ENCODE results near the gene GSK3A.

Gene GSK3A

DNA sequence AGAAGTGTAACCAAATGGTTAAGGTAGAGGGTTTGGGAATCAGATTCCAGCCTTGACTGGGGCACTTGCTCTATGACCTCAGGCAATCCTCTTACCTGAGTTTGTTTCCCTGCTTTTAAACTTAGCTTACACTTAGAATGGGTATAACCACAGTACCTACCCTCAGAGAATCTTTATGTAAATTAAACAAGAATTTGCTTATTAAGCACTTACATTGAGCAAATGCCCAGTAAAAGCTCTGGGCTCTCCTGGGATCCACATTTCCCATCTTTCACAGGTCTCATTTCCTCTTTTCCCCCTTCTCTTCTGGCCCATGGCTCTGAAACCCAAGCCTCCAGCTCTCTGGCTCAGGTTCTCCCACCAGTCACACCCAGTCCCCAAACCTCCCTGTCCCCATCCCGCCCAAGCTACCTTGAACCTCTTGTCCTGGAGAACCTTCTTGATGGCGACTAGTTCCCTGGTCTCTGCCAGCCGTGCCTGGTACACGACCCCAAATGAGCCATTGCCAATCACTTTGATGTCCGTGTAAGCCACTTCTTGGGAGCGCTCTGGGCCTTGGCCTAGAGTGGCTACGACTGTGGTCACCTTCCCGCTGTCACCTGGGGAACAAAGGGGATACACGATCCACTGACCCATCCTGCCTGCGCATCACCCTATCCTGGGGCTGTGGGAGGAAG lies 2.7 kb downstream of the GSK3A start:
- no peaks in the 10 kb centered on the region for H3K4me1 ChIP-seq (ENCODE audit: control insufficient read depth, insufficient read depth, low read length)
- no peak overlapping the region for H3K9ac ChIP-seq (ENCODE audit: low read depth, low read length)
- H3K27me3 ChIP-seq (ENCODE audit: control insufficient read depth, insufficient read depth, low read length): no peaks in the 10 kb centered on the region
- H3K4me3 ChIP-seq (ENCODE audit: low read depth, low read length): no peak overlapping the region
- H3K36me3 ChIP-seq (ENCODE audit: control insufficient read depth, insufficient read depth, low read length): peaks cover 14% of the 10 kb centered on the region
- no peaks in the 10 kb centered on the region for H3K9me3 ChIP-seq (ENCODE audit: control insufficient read depth, insufficient read depth, low read length)

DNA sequence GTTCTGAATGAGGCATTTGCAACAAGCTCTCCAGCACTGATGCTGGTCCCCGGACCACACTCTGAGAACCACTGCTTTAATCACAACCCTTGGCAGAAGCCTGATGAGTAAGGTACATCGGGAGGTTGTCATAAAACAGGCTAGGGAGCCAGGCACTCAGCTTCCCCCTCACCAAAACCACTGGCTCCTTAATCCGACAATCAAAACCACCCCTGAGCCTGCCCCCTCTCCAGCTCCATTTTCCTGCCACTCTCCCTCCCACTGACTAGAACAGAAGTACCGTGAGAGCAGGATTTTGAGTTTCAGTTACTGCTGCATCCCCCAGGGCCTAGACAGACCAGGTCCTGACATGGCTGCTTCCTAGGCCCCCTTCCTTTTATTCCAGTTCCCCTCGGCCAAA lies 7.2 kb downstream of the GSK3A start:
- peaks cover 52% of the 10 kb centered on the region for H3K36me3 ChIP-seq (ENCODE audit: control insufficient read depth, insufficient read depth, low read length)
- H3K9me3 ChIP-seq (ENCODE audit: control insufficient read depth, insufficient read depth, low read length): no peaks in the 10 kb centered on the region
- no peaks in the 10 kb centered on the region for H3K27me3 ChIP-seq (ENCODE audit: control insufficient read depth, insufficient read depth, low read length)
- H3K4me3 ChIP-seq (ENCODE audit: low read depth, low read length): no peak overlapping the region
- no peak overlapping the region for H3K9ac ChIP-seq (ENCODE audit: low read depth, low read length)
- no peaks in the 10 kb centered on the region for H3K4me1 ChIP-seq (ENCODE audit: control insufficient read depth, insufficient read depth, low read length)

DNA sequence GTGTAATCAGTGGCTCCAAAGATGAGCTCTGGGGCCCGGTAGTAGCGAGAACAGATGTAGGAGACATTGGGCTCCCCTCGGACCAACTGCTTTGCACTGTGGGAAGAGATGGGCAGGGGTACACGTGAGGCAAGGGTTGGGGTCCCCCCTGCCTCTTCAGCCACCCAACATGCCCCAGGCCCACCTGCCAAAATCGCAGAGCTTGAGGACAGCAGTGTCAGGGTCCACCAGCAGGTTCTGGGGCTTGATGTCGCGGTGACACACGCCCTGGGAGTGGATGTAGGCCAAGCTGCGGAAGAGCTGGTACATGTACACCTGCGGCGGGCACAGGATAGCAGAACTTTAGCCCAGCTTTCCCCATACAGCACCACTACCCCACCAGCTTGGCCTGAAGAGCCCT lies 8.0 kb downstream of the GSK3A start:
- Histone ChIP-seq H3K9ac (ENCODE audit: low read depth, low read length) (no peak overlapping the region), H3K36me3 (ENCODE audit: control insufficient read depth, insufficient read depth, low read length) (peaks cover 58% of the 10 kb centered on the region)

DNA sequence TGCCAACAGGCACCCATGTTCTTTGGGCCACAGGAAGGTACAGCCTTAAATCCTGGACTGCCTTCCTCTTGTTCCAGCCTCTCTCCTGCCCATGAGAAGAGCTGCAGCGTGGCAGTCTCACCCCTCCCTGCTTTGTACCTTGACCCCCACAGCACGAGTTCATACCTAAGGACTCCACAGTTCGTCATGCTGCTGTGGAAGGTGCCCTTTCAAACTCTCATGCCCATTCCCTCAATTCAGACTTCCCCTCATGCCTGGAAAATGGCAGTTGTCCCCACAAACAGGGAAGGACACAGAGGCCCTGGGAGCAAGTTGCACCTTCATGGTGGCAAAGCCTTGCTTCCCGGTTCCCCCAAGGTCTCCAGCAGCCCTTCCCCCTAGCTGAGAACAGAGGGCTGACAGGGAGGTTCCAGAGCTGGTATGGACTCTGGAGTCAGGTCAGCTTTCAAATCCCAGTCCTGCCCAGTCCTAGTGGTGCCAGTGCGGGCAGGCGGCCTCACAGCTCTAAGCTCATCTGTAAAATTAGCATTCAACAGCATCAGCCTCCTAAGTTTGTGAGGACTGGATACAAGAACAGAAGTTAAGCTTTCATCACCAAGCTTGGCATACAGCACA lies 8.6 kb downstream of the GSK3A start:
- Histone ChIP-seq H3K36me3 (ENCODE audit: control insufficient read depth, insufficient read depth, low read length) (peaks cover 60% of the 10 kb centered on the region), H3K4me1 (ENCODE audit: control insufficient read depth, insufficient read depth, low read length) (no peaks in the 10 kb centered on the region), H3K4me3 (ENCODE audit: low read depth, low read length) (no peak overlapping the region), H3K9ac (ENCODE audit: low read depth, low read length) (no peak overlapping the region), H3K9me3 (ENCODE audit: control insufficient read depth, insufficient read depth, low read length) (no peaks in the 10 kb centered on the region), H3K27me3 (ENCODE audit: control insufficient read depth, insufficient read depth, low read length) (no peaks in the 10 kb centered on the region)

More for the DNA sequence above, 8.0 kb downstream of the GSK3A start:
- Histone ChIP-seq H3K9me3 (ENCODE audit: control insufficient read depth, insufficient read depth, low read length) (no peaks in the 10 kb centered on the region), H3K27me3 (ENCODE audit: control insufficient read depth, insufficient read depth, low read length) (no peaks in the 10 kb centered on the region), H3K4me3 (ENCODE audit: low read depth, low read length) (no peak overlapping the region), H3K4me1 (ENCODE audit: control insufficient read depth, insufficient read depth, low read length) (no peaks in the 10 kb centered on the region)

DNA sequence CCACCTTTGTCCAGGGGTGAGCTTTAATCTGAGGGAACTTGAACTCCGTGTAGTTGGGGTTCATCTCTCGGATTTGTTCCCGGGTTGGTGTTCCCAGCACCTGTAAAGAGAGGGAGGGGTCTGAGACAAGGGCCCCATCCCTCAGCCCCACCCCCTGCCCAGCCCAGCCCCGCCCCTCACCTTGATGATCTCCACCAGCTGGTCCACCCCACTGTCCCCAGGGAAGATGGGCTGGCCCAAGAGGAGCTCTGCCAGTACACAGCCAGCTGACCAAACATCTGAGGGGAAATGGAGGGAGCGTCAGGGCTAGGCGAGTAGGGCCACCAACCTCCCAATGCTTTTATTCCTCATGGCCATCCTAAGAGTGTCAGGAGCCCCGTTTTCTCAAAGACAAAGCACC lies 9.3 kb downstream of the GSK3A start:
- Histone ChIP-seq H3K36me3 (ENCODE audit: control insufficient read depth, insufficient read depth, low read length) (peaks cover 65% of the 10 kb centered on the region), H3K9me3 (ENCODE audit: control insufficient read depth, insufficient read depth, low read length) (no peaks in the 10 kb centered on the region), H3K4me3 (ENCODE audit: low read depth, low read length) (no peak overlapping the region), H3K27me3 (ENCODE audit: control insufficient read depth, insufficient read depth, low read length) (no peaks in the 10 kb centered on the region), H3K9ac (ENCODE audit: low read depth, low read length) (no peak overlapping the region), H3K4me1 (ENCODE audit: control insufficient read depth, insufficient read depth, low read length) (no peaks in the 10 kb centered on the region)

DNA sequence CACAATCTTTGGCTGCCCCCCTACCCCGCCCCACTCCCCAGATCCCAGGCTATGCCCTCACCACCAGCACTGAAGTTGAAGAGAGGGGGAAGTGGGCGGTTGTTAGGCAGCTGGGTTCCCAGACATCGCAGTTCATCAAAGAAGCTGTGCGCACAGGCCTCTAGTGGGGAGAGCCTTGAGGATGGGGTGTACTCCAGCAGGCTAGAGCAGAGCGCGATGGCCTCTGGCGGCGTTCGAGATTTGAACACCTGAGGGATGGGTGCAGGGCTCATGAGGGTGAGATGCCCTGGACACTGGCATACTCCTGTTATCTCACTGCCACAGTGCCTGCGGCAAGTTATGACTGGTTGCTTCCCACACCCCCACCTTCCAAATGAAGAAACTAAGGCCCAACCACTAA lies 10.0 kb downstream of the GSK3A start:
- Histone ChIP-seq H3K27me3 (ENCODE audit: control insufficient read depth, insufficient read depth, low read length) (no peaks in the 10 kb centered on the region), H3K4me3 (ENCODE audit: low read depth, low read length) (no peak overlapping the region), H3K9me3 (ENCODE audit: control insufficient read depth, insufficient read depth, low read length) (no peaks in the 10 kb centered on the region), H3K9ac (ENCODE audit: low read depth, low read length) (no peak overlapping the region), H3K36me3 (ENCODE audit: control insufficient read depth, insufficient read depth, low read length) (peaks cover 67% of the 10 kb centered on the region), H3K4me1 (ENCODE audit: control insufficient read depth, insufficient read depth, low read length) (no peaks in the 10 kb centered on the region)

DNA sequence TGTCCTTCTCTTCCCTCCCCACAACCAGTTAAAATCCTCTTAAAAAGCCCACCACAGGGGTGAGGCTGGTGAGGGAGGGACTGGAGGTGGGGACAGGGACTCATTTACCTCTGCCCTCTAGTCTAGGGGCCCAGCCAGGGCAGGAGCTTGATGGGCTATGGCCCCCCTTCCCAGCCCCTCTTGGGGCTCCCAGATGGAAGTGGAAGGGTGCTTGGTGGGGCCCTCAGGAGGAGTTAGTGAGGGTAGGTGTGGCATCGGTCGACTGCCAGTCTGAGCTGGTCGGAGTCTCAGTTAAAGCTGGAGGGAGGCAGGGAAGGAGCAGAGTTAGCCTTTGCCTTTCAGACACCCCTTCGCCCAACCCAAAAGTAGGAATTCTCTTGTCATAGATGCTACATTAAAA lies 11.8 kb downstream of the GSK3A start:
- no peaks in the 10 kb centered on the region for H3K9me3 ChIP-seq (ENCODE audit: control insufficient read depth, insufficient read depth, low read length)
- no peak overlapping the region for H3K9ac ChIP-seq (ENCODE audit: low read depth, low read length)
- no peaks in the 10 kb centered on the region for H3K4me1 ChIP-seq (ENCODE audit: control insufficient read depth, insufficient read depth, low read length)
- no peaks in the 10 kb centered on the region for H3K27me3 ChIP-seq (ENCODE audit: control insufficient read depth, insufficient read depth, low read length)
- peaks cover 71% of the 10 kb centered on the region for H3K36me3 ChIP-seq (ENCODE audit: control insufficient read depth, insufficient read depth, low read length)
- no peak overlapping the region for H3K4me3 ChIP-seq (ENCODE audit: low read depth, low read length)

DNA sequence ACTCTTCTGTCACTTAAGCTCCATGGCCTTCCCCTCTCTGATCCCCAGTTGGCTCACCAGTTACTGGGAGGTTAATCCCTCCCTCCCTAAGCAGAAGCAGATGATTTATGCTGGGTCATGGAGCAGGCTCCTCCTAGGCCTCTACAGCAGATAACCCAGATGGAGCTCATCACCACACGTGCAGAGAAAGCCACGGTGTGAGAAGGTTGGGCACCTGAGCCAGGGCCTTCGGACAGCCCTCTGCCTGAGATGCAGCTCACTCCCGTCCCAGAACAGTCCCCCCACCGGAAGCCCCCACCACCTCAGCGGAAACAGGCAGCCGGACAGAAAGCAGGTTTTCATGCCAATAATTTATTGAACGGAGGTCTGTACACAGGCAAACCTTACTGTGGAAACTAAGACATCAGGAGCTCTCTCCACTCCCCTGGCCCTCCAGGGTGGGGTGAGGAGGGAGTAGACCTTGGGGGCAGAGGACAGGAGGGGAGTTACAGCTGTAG lies 12.5 kb downstream of the GSK3A start:
- Histone ChIP-seq H3K36me3 (ENCODE audit: control insufficient read depth, insufficient read depth, low read length) (peaks cover 77% of the 10 kb centered on the region), H3K9me3 (ENCODE audit: control insufficient read depth, insufficient read depth, low read length) (no peaks in the 10 kb centered on the region), H3K9ac (ENCODE audit: low read depth, low read length) (no peak overlapping the region), H3K4me1 (ENCODE audit: control insufficient read depth, insufficient read depth, low read length) (no peaks in the 10 kb centered on the region), H3K27me3 (ENCODE audit: control insufficient read depth, insufficient read depth, low read length) (no peaks in the 10 kb centered on the region), H3K4me3 (ENCODE audit: low read depth, low read length) (no peak overlapping the region)

DNA sequence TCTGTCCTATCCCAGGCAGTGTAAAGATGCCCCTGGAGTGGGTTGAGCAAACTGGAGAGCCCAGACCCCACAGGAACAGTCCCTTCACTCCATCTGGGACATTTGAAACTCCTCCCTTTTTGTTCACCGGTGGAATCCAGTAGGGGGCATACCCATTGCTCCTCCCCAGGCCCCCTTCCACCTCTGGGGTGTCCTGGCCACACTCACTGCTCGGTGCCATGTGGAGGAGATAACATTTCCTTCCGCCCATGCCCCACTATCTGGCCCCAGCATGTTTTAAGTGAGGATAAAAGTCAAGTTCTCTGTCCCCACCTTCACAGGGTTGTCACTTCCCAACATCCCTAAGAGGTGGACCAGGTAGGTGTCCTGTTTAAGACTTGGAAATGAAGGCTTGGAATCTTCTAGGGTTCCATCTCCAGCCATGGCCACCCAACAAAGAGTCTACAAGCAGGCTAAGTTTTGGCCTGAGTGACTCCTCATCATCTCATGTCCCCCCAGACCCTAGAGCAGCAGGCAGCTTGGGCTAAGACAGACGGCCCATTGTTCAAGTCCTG lies 13.0 kb downstream of the GSK3A start:
- peaks cover 80% of the 10 kb centered on the region for H3K36me3 ChIP-seq (ENCODE audit: control insufficient read depth, insufficient read depth, low read length)
- no peak overlapping the region for H3K9ac ChIP-seq (ENCODE audit: low read depth, low read length)
- no peaks in the 10 kb centered on the region for H3K9me3 ChIP-seq (ENCODE audit: control insufficient read depth, insufficient read depth, low read length)
- H3K4me1 ChIP-seq (ENCODE audit: control insufficient read depth, insufficient read depth, low read length): no peaks in the 10 kb centered on the region
- H3K27me3 ChIP-seq (ENCODE audit: control insufficient read depth, insufficient read depth, low read length): no peaks in the 10 kb centered on the region
- H3K4me3 ChIP-seq (ENCODE audit: low read depth, low read length): no peak overlapping the region

DNA sequence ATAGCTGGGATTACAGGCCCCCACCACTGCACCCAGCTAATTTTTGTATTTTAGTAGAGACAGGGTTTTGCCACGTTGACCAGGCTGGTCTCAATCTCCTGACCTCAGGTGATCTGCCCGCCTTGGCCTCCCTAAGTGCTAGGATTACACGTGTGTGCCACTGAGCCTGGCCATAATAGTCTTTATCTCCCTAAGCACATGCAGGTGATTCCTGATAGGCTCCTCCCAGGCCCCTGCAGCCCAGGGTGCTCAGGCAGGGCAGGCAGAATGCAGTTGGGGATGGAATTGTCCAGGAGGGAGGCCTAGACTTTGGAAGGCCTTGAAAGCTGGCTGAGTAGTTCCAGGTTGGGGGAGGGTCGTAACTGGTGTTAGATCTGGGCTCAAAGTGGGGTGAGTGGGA lies 13.8 kb downstream of the GSK3A start:
- H3K4me3 ChIP-seq (ENCODE audit: low read depth, low read length): no peak overlapping the region
- peaks cover 78% of the 10 kb centered on the region for H3K36me3 ChIP-seq (ENCODE audit: control insufficient read depth, insufficient read depth, low read length)
- H3K9me3 ChIP-seq (ENCODE audit: control insufficient read depth, insufficient read depth, low read length): no peaks in the 10 kb centered on the region
- H3K27me3 ChIP-seq (ENCODE audit: control insufficient read depth, insufficient read depth, low read length): no peaks in the 10 kb centered on the region
- no peaks in the 10 kb centered on the region for H3K4me1 ChIP-seq (ENCODE audit: control insufficient read depth, insufficient read depth, low read length)
- H3K9ac ChIP-seq (ENCODE audit: low read depth, low read length): no peak overlapping the region

DNA sequence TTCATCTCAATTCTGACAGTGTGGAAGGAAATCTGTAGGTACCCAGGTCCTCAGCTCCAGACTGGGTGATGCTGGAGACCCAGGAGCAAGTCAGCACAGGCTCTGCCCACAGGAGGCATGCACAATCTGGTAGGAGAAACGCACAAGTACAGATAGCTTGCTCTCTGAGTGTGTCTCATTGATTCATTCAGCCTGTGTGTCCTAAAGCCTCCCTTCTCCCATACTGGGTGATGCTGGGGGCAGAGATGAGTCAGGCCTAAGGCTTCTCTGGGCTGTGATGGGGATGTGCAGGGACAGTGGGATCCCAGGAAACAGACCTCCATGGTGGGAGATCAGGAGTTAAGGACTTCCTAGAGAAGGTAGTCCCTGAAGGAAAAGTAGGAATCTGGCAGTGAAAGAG lies 15.5 kb downstream of the GSK3A start:
- Histone ChIP-seq H3K9me3 (ENCODE audit: control insufficient read depth, insufficient read depth, low read length) (no peaks in the 10 kb centered on the region), H3K9ac (ENCODE audit: low read depth, low read length) (no peak overlapping the region), H3K4me3 (ENCODE audit: low read depth, low read length) (no peak overlapping the region), H3K4me1 (ENCODE audit: control insufficient read depth, insufficient read depth, low read length) (no peaks in the 10 kb centered on the region), H3K27me3 (ENCODE audit: control insufficient read depth, insufficient read depth, low read length) (no peaks in the 10 kb centered on the region), H3K36me3 (ENCODE audit: control insufficient read depth, insufficient read depth, low read length) (peaks cover 63% of the 10 kb centered on the region)

DNA sequence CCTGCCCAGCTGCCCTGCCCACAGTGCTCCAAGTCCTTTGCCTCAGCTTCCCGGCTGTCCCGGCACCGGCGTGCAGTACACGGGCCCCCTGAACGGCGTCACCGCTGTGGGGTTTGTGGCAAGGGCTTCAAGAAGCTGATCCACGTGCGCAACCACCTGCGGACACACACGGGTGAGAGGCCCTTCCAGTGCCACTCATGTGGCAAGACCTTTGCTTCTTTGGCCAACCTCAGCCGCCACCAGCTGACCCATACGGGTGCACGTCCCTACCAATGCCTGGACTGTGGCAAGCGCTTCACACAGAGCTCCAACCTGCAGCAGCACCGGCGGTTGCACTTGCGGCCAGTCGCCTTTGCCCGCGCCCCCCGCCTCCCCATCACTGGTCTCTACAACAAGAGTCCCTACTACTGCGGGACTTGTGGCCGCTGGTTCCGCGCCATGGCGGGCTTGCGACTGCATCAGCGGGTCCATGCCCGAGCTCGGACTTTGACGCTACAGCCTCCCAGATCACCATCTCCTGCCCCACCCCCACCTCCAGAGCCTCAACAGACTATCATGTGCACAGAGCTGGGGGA lies 16.6 kb downstream of the GSK3A start:
- no peak overlapping the region for H3K4me3 ChIP-seq (ENCODE audit: low read depth, low read length)
- H3K9ac ChIP-seq (ENCODE audit: low read depth, low read length): no peak overlapping the region
- no peaks in the 10 kb centered on the region for H3K4me1 ChIP-seq (ENCODE audit: control insufficient read depth, insufficient read depth, low read length)
- no peaks in the 10 kb centered on the region for H3K9me3 ChIP-seq (ENCODE audit: control insufficient read depth, insufficient read depth, low read length)
- peaks cover 53% of the 10 kb centered on the region for H3K36me3 ChIP-seq (ENCODE audit: control insufficient read depth, insufficient read depth, low read length)
- H3K27me3 ChIP-seq (ENCODE audit: control insufficient read depth, insufficient read depth, low read length): no peaks in the 10 kb centered on the region
